ENCODE results near the gene CEMIP2.
A peak's percentile ranks its signal among the peaks of the same experiment; 100 is the strongest.
"Not testable (repeated sequence)": the region's sequence is repeated elsewhere in the genome, so short reads cannot be mapped to it uniquely, and the experiment has no call there.

CEMIP2 gene

DNA sequence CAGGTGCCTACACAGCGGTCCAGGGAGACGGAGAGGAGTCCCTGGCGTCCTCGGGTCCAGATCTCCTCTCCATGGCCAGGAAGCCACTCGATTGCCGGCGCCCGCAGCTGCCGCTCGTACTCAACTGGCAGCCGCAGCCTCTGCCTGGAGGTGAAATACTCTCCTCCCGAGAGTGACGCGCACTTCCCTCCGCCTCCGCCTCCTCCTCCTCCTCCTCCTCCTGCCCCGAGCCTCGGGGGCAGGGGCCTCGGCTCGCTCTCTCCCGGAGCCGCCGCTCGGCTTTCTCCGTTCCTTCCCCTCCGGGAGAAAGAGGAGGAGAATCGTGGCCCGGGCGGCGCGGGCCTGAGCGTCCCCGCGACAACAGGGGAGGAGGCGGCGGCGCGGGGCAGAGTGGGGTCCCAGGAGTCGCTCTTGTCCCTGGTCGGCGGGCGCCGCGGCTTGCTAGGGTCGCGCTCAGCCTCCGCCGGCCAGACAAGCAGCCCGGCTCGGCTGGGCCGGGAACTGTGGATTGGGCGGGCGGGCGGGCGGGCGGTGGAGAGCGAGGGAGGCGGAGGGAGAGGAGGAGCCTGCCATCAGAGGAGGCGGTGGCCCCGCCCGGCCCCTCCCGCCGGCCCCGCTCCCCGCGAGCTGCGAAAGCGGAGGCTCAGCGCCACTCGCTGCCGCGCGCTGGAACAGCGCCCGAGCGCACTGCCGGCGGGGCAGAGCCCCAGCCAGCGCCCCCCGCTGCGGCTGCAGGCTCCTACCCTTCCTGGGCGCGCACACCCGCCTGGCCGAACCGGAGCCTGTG is at the start of gene CEMIP2:
CEMIP2 (minus strand) TSS at position 126 of the 787 bp plus-strand sequence. CDS start 18,140 bp downstream, outside the sequence.
- DNase-seq: peak; percentile 91

GRCh38 chr9:71816916-71817451 is 48.7 kb upstream of the CEMIP2 start:
- DNase-seq: no peak

DNA sequence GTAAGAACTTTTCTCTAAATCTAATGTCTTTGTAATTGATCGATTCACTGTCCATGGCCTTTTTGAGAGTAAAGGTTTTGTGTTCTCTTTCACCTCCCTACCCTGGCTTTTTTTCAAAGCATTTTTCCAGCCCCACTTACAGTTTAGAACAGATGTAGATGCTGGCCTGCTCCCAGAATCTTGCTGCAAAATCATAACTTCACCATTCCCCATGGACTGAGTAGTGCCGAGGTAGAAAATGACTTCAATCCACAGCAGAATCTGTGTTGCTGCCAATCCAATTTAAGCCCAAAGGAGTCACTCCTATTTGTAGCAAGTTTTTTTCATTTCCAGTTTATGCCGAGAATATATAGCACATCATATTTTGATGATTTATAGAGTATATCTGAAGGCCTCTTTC is 46.5 kb upstream of the CEMIP2 start:
- no peak for DNase-seq

GRCh38 chr9:71814226-71814625 is 45.9 kb upstream of the CEMIP2 start:
- no peak for DNase-seq

GRCh38 chr9:71812385-71812784 is 44.1 kb upstream of the CEMIP2 start:
- DNase-seq: peak; percentile 12

DNA sequence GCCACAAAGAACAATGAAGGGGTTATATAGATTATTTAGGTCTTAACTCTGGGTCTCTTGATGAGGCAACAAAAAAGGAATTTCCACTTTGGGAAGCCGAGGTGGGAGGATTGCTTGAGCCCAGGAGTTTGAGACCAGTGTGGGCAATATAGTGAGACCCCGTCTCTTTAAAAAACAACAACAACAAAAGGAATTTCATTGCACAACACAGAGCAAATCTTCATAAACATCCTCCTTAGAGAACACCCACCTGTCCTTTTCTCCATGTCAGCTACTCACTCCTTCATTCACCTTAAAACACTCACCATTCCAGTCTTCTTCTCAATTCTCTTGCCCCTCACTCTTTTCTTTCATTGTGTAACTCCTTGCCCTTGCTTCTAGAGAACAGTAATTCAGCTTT is 39.8 kb upstream of the CEMIP2 start:
- DNase-seq: no peak

DNA sequence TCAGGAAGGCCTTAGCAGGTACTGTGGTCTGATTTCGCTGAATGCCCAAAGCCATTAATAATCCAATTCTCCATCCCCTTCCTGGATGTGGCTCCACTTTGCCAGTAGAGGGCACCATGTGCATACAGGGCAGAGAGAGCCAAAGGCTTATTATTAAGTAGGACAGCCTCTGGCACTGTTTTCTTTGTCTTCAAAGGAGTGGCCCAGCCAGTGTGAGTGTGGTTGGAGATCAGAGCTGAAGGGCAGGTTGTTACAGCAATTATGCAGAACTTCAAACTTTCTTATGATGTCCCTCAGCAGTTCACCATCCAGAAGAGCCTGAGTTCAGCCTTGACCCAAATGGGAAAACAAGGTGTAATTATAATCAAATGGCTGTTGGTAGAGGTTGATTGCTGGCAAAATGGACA is 38.6 kb upstream of the CEMIP2 start:
- peak; percentile 64 for DNase-seq

- not testable (repeated sequence) for DNase-seq
Observed at GRCh38 chr9:71805096-71805495, 36.8 kb upstream of the CEMIP2 start.

DNA sequence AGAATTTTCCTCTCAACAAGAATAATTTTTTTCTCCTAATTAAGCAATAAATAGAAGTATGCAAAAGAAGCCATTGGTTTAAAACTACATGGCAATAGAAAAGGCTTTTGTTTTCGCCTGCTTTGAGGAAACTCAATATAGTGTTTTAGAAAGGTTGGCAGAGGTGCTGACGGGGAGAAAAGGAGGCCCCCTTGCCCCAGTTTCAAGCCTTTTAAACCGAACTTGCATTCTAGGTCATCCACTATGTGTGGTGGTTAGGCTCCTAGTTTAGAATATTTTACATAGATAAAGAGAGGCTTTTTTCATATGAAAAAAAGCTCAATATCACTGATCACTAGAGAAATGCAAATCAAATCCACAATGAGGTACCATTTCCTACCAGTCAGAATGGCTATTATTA is 33.5 kb upstream of the CEMIP2 start:
- no peak for DNase-seq

DNA sequence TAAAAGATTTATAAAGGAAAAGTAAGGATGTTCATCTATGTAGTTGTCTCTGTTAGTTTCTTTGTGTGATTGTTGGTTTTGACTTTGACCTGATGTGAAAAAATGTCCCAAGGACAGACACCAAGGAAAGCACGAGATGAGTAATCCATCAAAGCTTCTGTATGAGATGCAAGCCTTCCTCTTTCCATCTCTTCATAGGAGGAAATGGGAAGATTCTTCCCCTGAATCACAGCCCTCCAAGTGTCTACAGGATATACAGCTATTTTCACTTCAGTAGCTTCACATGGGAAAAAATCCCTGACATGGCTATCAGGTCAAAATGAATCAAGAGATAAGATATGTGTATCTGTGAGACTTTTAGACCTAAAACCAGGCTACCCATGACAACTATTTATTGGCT is 29.0 kb upstream of the CEMIP2 start:
- no peak for DNase-seq

DNA sequence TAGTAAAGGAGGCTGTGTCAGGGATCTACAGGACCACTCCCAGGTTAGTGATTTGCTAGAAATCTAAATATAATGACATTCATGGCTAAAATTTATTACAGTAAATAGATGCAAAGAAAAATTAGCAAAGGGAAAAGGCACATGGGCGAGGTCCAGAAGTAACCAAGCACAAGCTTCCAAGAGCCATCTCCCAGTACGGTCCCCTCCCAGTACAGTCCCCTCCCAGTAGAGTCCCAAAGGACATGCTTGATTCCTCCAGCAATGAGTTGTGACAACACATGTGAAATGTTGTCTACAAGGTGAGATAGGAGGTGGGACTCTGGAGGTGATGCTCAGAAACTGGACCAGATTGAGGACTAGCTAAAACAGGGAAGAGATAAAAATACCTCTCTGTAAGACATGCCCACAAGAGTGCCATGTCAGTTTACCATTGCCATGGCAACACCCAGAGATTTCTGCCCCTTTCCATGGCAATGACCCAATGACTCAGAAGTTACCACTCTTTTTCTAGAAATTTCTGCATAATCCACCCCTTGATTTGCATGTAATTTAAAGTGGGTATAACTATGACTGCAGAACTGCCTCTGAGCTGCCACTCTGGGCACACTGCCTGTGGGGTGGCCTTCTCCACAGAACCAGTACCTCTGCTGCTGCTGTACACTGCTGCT is 27.9 kb upstream of the CEMIP2 start:
- DNase-seq: no peak

DNA sequence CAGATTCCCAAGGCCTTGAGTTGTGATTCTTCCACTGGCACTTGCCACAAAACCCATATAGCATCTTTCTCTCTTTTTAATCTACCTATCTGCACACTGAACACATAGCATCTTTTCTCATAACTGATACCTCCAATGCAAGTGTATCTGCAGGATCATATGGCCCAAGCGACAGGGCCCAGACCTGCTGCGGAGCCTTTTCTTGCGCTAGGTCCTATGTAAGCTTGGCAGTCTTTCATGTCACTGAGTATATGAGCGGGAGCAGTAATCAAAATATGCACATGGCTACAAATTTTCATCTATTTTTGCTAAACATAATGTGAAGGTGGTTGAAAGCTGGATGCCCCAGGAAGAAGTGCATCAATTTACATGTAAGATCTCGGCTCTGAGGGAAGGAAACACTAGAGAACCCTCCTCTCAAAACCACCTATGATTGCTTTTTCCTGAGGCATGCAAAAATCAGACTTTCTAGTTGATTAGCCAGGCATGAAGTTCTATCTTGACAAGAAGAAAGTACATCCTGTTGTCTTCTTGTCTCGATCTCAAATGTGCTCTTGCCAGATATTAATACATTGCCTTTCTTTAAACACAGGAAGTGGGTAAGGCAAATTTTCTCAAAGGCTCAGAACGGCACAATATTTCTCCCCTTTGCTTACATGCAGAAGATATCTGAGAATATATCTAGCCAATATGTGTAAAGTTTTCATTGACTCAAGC is 26.9 kb upstream of the CEMIP2 start:
- no peak for DNase-seq

GRCh38 chr9:71793386-71794105 is 25.2 kb upstream of the CEMIP2 start:
- DNase-seq: peak; percentile 8

GRCh38 chr9:71791875-71792274 is 23.6 kb upstream of the CEMIP2 start:
- DNase-seq: no peak

DNA sequence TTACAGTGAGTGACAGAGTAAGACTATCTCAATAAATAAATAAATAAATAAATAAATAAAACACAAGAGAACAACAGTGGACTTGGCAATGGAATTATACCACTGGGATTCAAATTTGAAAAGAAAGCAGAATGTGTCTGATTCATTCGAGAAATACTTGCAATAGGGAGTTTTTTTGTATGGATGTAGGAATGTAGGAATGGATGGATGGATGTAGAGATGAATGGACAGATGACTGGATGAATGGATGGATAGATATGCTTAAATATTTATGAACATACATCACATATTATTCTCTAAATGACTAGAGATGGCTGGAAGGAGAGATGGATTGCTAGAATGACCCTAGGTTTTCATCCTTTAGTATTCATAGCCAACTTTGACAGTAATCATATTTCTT is 22.0 kb upstream of the CEMIP2 start:
- no peak for DNase-seq

DNA sequence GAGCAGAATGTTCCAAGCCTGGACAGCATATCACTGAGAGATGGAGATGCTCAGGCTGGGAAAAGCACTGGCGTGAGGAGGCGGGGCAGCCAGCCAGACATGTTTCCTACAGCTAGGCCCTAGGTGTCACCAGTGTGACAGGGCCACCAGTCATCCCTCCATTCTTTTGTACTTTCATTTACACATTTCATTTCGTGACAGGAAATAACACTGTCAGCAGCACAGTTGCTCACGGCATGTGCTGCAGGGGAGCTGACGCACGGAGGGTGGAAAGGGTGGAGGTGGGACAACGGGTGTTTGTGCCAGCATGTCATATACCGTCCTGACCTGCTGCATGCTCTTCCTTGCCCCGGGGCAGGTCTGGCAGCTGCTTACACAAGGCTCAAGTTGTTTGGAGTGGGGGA is 14.8 kb upstream of the CEMIP2 start:
- no peak for DNase-seq

DNA sequence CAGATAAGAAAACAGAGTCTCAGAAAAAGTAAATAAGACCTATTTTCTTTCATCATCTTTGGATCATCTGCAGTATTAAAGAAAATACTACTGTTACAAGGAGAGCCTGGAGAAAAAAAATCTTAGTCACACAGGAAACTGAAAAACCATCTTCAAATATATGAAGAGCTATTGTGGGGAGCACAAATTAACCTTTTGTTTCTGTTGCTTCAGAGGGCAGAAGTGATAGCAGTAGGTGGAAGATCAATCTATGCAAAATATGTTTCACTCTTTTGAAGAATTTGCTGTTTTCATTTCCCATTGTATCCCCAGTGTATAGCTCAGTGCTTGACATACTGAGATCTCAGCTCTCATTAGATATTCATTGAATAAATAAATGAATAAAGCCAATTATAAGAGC is 13.1 kb upstream of the CEMIP2 start:
- DNase-seq: no peak

GRCh38 chr9:71780953-71781352 is 12.6 kb upstream of the CEMIP2 start:
- no peak for DNase-seq

DNA sequence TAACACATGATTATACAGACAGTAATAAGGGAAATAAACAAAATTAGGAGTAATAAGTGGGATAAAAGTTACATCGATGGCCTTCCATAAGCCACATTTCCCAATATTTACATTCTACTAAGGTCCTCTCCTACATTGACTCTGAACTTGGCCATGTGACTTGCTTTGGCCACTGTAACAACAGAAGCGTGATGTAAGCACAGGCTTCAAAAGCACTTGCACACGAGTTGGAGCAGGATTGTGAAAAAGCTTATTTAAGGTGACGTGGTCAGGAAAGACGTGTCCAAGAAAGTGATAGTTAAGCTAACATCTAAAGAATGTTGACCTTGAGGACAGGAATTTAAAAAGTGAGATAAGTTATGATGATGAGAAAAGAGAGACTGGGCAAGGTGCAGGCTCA is 9.8 kb upstream of the CEMIP2 start:
- no peak for DNase-seq

- no peak for DNase-seq
Observed at GRCh38 chr9:71774920-71775319, 6.6 kb upstream of the CEMIP2 start.

GRCh38 chr9:71772726-71773125 is 4.4 kb upstream of the CEMIP2 start:
- DNase-seq: no peak

GRCh38 chr9:71770170-71770569 is 1.9 kb upstream of the CEMIP2 start:
- DNase-seq: no peak

All from HCEC 1CT (cell line).